WTC11 (cell line): ENCODE results near the gene POU3F3. TPM values are rescaled to one million over a fixed set of nuclear protein-coding genes. Genes with fewer than 3 reads are reported as not detected.

Experiments used
- ATAC-seq: fragments of 200-7000 bp; cut with Tn5 transposase; 2 replicates; pipeline ENCODE4 v1.10.0; 2021; ENCODE audit warnings: mild to moderate bottlenecking, moderate library complexity
- CTCF ChIA-PET: fragments of 300-600 bp; sonication (Branson Sonifier 250); formaldehyde crosslinking; loops from one replicate; lab custom pipeline; 2021; ENCODE audit warnings: antibody characterized with exemption; lab: Charles Lee
- POLR2A ChIA-PET: fragments of 350-600 bp; sonication (Branson Sonifier 250); formaldehyde crosslinking; loops from one replicate; lab custom pipeline; 2021; ENCODE audit warnings: antibody characterized with exemption; lab: Charles Lee
- DNase-seq: peaks from one replicate; pipeline ENCODE4 v3.0.0; 2021; ENCODE audit warnings: low spot score
- H3K27ac Mint-ChIP-seq: 2 replicates; pipeline ENCODE4 v1.8.0; 2021; ENCODE audit warnings: mixed read lengths
- H3K27me3 Mint-ChIP-seq: 2 replicates; pipeline ENCODE4 v1.8.0; 2021; ENCODE audit warnings: low read depth, mild to moderate bottlenecking, moderate library complexity, mixed read lengths
- H3K36me3 Mint-ChIP-seq: 2 replicates; pipeline ENCODE4 v1.8.0; 2021; ENCODE audit warnings: mixed read lengths
- H3K4me1 Mint-ChIP-seq: 2 replicates; pipeline ENCODE4 v1.8.0; 2022; ENCODE audit warnings: mixed read lengths
- H3K4me3 Mint-ChIP-seq: 2 replicates; pipeline ENCODE4 v1.8.0; 2021; ENCODE audit warnings: mild to moderate bottlenecking, moderate library complexity, mixed read lengths
- H3K9me3 Mint-ChIP-seq: 2 replicates; pipeline ENCODE4 v1.8.0; 2021; ENCODE audit warnings: mixed read lengths
- FOXJ3 ChIP-seq: sonication (generic); formaldehyde crosslinking; IDR thresholded peaks from 2 replicates; pipeline ENCODE4 v1.9.0; 2021; ENCODE audit warnings: missing genetic modification reagents, mild to moderate bottlenecking, borderline replicate concordance
- HMGA2 ChIP-seq: fragments of 250-450 bp; sonication (Bioruptor Pico); IDR thresholded peaks from 2 replicates; pipeline ENCODE4 v1.4.0; 2021; ENCODE audit warnings: mild to moderate bottlenecking, moderate library complexity
- IRF2 ChIP-seq: sonication (generic); formaldehyde crosslinking; IDR thresholded peaks from 2 replicates; pipeline ENCODE4 v1.8.0; 2022; ENCODE audit warnings: low read depth, missing genetic modification reagents, borderline replicate concordance
- NFATC4 ChIP-seq: fragments of 250-450 bp; sonication (Bioruptor Pico); IDR thresholded peaks from 2 replicates; pipeline ENCODE4 v1.9.0; 2021; ENCODE audit warnings: mild to moderate bottlenecking
- NFE2L1 ChIP-seq: sonication (generic); formaldehyde crosslinking; IDR thresholded peaks from 2 replicates; pipeline ENCODE4 v1.8.1; 2023; ENCODE audit warnings: missing genetic modification reagents
- NR3C1 ChIP-seq: sonication (generic); formaldehyde crosslinking; conservative IDR thresholded peaks from 2 replicates; pipeline ENCODE4 v1.8.1; 2023; ENCODE audit warnings: low read depth, mild to moderate bottlenecking, missing genetic modification reagents
- SOX15 ChIP-seq: fragments of 250-450 bp; sonication (Bioruptor Pico); IDR thresholded peaks from 2 replicates; pipeline ENCODE4 v1.9.0; 2021; ENCODE audit warnings: mild to moderate bottlenecking
- TEAD4 ChIP-seq: sonication (generic); formaldehyde crosslinking; IDR thresholded peaks from 2 replicates; pipeline ENCODE4 v1.8.0; 2022; ENCODE audit warnings: mild to moderate bottlenecking, missing genetic modification reagents
- ZNF121 ChIP-seq: sonication (generic); formaldehyde crosslinking; IDR thresholded peaks from 2 replicates; pipeline ENCODE4 v1.8.0; 2023; ENCODE audit warnings: missing genetic modification reagents
- ZNF219 ChIP-seq: sonication (generic); formaldehyde crosslinking; IDR thresholded peaks from 2 replicates; pipeline ENCODE4 v1.8.0; 2023; ENCODE audit warnings: missing genetic modification reagents, mild to moderate bottlenecking, borderline replicate concordance
- total RNA-seq: library from RNA; stranded (reverse); gene quantifications from 3 replicates; pipeline ENCODE4 v1.2.3, GENCODE V29; 2021
- TF ChIP-seq, protein P1 (sequence below): sonication (generic); formaldehyde crosslinking; IDR thresholded peaks from 2 replicates; pipeline ENCODE4 v1.8.0; 2023; ENCODE audit warnings: mild to moderate bottlenecking, missing genetic modification reagents
- TF ChIP-seq, protein P2 (sequence below): sonication (generic); formaldehyde crosslinking; IDR thresholded peaks from 2 replicates; pipeline ENCODE4 v1.8.1; 2023; ENCODE audit warnings: mild to moderate bottlenecking, missing genetic modification reagents, borderline replicate concordance
- TF ChIP-seq, protein P3 (sequence below): sonication (generic); formaldehyde crosslinking; IDR thresholded peaks from 2 replicates; pipeline ENCODE4 v1.8.1; 2023; ENCODE audit warnings: mild to moderate bottlenecking, missing genetic modification reagents
- TF ChIP-seq, protein P4 (sequence below): fragments of 250-450 bp; sonication (Bioruptor Pico); IDR thresholded peaks from 2 replicates; pipeline ENCODE4 v1.8.0; 2021; ENCODE audit warnings: mild to moderate bottlenecking
- TF ChIP-seq, protein P5 (sequence below): sonication (generic); formaldehyde crosslinking; IDR thresholded peaks from 2 replicates; pipeline ENCODE4 v1.8.1; 2023; ENCODE audit warnings: mild to moderate bottlenecking, missing genetic modification reagents, moderate library complexity
- TF ChIP-seq, protein P6 (sequence below): sonication (generic); formaldehyde crosslinking; IDR thresholded peaks from 2 replicates; pipeline ENCODE4 v1.8.1; 2022; ENCODE audit warnings: low read depth, missing genetic modification reagents, borderline replicate concordance

POU3F3 gene
- total RNA-seq, 1 experiment from 2014 or later, result not detected

DNA sequence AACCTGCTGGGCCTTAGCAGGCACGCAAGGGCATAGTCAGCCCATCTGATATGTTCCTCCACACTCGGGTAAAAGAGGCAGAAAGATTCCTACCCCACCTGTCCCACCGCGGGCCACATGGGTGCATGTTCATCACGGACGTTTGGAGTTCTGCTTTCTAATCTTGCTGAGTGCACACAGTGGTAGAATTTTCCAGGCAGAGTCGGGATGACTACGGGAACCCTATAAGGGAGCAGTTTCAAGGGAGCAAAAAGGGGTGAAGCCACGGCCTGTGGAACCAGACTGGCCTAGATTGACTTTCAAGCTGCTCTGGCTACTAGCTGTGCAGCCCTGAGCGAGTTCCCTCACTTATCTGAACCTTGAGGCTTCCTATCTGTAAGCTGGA, 36.8 kb downstream of the POU3F3 start (continued):
- TF ChIP-seq TEAD4, result no peak
- no peak for TF ChIP-seq IRF2 (CRISPR knock-in tag)
- no peak for TF ChIP-seq NFE2L1 (CRISPR knock-in tag)

DNA sequence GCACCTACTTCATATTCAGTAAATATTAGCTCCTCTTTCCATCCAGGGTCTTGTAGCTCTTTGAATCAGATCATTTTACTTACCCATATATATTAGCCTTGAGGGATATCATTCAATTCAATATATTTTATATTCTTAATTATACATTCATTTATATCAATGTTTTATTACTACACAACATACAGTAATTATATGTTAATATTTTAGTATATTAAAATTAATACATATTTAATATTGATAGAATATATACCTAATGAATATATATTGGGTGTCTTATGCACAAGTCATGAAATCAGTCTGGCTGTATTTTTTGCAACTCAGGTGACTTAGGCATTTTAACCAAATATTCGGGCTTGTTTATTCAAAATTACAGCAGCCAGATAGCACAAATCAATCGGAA, 37.2 kb downstream of the POU3F3 start:
- Mint-ChIP-seq H3K27ac (no peak overlapping the region), H3K4me1 (peaks cover 23% of the 10 kb centered on the region), H3K36me3 (no peaks in the 10 kb centered on the region), H3K9me3 (peaks cover 12% of the 10 kb centered on the region), H3K4me3 (no peak overlapping the region), H3K27me3 (peaks cover 13% of the 10 kb centered on the region)
- TF ChIP-seq HMGA2 (CRISPR knock-in tag) (peak; percentile 94), FOXJ3 (CRISPR knock-in tag) (no peak)
- ATAC-seq (no peak), DNase-seq (no peak)
- CTCF ChIA-PET, result no interaction called here
- POLR2A ChIA-PET, result no interaction called here

DNA sequence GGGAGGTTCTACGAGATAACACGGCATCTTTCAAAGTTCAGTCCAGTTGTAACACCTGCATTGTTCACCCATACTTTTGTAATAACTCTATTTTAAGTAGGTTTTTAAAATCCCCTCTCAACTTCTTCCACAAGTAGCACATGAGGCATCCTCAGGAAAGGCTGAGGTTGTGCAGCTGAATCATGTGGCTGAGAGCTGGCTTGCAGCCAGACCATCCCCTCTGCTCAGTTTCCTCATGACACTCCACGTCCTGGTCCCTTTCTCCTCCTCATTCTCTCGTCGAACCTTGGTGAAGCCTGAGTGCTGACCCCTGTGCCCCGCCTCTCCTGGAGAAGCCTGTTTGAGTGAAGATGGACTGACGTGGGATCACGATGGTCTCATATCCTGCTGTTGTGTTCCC, 42.5 kb downstream of the POU3F3 start:
- CTCF ChIA-PET, result no interaction called here
- no peaks in the 10 kb centered on the region for H3K36me3 Mint-ChIP-seq

DNA sequence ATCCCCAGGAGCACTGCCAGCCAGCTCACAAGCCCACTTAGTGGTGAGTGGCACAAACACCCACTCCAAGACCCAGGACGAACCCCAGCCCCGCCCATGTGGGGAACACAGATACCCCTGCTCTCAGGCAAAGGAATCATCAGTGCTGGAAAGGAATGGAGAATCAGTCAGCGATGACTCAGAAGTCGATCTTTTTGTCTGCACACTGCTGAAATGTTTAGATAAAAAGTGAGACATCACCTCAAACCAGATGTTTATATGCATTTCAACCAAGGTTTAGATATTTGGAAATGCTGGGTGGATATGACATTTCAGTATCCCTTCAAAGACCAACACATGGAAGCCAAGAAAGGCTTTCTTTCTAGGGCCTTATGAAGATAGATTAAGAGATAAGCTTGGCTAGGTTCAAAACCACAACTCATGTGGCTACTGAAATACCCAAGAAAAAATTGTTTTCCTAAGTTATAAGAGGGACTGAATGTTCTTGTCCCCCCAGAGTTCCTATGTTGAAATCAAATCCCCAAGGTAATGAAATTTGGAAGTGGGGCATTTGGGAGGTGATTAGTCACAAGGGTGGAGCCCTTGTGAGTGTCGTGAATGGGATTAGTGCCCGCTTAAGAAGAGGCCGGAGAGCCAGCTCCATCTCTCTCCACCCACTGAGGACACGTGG, 43.7 kb downstream of the POU3F3 start:
- Mint-ChIP-seq H3K27ac (no peak overlapping the region), H3K36me3 (no peaks in the 10 kb centered on the region), H3K4me3 (no peak overlapping the region), H3K9me3 (no peaks in the 10 kb centered on the region), H3K4me1 (no peaks in the 10 kb centered on the region), H3K27me3 (peaks cover 2% of the 10 kb centered on the region)
- DNase-seq (no peak), ATAC-seq (no peak)
- CTCF ChIA-PET, result no interaction called here
- POLR2A ChIA-PET, result no interaction called here
- no peak for TF ChIP-seq NR3C1 (CRISPR knock-in tag)
- TF ChIP-seq, protein P1, sequence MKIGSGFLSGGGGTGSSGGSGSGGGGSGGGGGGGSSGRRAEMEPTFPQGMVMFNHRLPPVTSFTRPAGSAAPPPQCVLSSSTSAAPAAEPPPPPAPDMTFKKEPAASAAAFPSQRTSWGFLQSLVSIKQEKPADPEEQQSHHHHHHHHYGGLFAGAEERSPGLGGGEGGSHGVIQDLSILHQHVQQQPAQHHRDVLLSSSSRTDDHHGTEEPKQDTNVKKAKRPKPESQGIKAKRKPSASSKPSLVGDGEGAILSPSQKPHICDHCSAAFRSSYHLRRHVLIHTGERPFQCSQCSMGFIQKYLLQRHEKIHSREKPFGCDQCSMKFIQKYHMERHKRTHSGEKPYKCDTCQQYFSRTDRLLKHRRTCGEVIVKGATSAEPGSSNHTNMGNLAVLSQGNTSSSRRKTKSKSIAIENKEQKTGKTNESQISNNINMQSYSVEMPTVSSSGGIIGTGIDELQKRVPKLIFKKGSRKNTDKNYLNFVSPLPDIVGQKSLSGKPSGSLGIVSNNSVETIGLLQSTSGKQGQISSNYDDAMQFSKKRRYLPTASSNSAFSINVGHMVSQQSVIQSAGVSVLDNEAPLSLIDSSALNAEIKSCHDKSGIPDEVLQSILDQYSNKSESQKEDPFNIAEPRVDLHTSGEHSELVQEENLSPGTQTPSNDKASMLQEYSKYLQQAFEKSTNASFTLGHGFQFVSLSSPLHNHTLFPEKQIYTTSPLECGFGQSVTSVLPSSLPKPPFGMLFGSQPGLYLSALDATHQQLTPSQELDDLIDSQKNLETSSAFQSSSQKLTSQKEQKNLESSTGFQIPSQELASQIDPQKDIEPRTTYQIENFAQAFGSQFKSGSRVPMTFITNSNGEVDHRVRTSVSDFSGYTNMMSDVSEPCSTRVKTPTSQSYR (CRISPR knock-in tag), result no peak
- TF ChIP-seq HMGA2 (CRISPR knock-in tag), result no peak
- TF ChIP-seq, protein P2, sequence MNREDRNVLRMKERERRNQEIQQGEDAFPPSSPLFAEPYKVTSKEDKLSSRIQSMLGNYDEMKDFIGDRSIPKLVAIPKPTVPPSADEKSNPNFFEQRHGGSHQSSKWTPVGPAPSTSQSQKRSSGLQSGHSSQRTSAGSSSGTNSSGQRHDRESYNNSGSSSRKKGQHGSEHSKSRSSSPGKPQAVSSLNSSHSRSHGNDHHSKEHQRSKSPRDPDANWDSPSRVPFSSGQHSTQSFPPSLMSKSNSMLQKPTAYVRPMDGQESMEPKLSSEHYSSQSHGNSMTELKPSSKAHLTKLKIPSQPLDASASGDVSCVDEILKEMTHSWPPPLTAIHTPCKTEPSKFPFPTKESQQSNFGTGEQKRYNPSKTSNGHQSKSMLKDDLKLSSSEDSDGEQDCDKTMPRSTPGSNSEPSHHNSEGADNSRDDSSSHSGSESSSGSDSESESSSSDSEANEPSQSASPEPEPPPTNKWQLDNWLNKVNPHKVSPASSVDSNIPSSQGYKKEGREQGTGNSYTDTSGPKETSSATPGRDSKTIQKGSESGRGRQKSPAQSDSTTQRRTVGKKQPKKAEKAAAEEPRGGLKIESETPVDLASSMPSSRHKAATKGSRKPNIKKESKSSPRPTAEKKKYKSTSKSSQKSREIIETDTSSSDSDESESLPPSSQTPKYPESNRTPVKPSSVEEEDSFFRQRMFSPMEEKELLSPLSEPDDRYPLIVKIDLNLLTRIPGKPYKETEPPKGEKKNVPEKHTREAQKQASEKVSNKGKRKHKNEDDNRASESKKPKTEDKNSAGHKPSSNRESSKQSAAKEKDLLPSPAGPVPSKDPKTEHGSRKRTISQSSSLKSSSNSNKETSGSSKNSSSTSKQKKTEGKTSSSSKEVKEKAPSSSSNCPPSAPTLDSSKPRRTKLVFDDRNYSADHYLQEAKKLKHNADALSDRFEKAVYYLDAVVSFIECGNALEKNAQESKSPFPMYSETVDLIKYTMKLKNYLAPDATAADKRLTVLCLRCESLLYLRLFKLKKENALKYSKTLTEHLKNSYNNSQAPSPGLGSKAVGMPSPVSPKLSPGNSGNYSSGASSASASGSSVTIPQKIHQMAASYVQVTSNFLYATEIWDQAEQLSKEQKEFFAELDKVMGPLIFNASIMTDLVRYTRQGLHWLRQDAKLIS (CRISPR knock-in tag), result no peak
- TF ChIP-seq ZNF121 (CRISPR knock-in tag), result no peak

More for the DNA sequence above, 42.5 kb downstream of the POU3F3 start:
- H3K9me3 Mint-ChIP-seq, result no peaks in the 10 kb centered on the region
- DNase-seq (no peak), ATAC-seq (no peak)
- no peak overlapping the region for H3K4me3 Mint-ChIP-seq
- TF ChIP-seq, protein P3, sequence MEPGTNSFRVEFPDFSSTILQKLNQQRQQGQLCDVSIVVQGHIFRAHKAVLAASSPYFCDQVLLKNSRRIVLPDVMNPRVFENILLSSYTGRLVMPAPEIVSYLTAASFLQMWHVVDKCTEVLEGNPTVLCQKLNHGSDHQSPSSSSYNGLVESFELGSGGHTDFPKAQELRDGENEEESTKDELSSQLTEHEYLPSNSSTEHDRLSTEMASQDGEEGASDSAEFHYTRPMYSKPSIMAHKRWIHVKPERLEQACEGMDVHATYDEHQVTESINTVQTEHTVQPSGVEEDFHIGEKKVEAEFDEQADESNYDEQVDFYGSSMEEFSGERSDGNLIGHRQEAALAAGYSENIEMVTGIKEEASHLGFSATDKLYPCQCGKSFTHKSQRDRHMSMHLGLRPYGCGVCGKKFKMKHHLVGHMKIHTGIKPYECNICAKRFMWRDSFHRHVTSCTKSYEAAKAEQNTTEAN (CRISPR knock-in tag), result no peak
- no peak for TF ChIP-seq ZNF219 (CRISPR knock-in tag)
- no peak for TF ChIP-seq SOX15 (CRISPR knock-in tag)
- no peak for TF ChIP-seq NFATC4 (CRISPR knock-in tag)
- TF ChIP-seq, protein P4, sequence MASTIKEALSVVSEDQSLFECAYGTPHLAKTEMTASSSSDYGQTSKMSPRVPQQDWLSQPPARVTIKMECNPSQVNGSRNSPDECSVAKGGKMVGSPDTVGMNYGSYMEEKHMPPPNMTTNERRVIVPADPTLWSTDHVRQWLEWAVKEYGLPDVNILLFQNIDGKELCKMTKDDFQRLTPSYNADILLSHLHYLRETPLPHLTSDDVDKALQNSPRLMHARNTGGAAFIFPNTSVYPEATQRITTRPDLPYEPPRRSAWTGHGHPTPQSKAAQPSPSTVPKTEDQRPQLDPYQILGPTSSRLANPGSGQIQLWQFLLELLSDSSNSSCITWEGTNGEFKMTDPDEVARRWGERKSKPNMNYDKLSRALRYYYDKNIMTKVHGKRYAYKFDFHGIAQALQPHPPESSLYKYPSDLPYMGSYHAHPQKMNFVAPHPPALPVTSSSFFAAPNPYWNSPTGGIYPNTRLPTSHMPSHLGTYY (CRISPR knock-in tag), result no peak
- TF ChIP-seq, protein P5, sequence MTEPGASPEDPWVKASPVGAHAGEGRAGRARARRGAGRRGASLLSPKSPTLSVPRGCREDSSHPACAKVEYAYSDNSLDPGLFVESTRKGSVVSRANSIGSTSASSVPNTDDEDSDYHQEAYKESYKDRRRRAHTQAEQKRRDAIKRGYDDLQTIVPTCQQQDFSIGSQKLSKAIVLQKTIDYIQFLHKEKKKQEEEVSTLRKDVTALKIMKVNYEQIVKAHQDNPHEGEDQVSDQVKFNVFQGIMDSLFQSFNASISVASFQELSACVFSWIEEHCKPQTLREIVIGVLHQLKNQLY, result no peak
- TF ChIP-seq, protein P6, sequence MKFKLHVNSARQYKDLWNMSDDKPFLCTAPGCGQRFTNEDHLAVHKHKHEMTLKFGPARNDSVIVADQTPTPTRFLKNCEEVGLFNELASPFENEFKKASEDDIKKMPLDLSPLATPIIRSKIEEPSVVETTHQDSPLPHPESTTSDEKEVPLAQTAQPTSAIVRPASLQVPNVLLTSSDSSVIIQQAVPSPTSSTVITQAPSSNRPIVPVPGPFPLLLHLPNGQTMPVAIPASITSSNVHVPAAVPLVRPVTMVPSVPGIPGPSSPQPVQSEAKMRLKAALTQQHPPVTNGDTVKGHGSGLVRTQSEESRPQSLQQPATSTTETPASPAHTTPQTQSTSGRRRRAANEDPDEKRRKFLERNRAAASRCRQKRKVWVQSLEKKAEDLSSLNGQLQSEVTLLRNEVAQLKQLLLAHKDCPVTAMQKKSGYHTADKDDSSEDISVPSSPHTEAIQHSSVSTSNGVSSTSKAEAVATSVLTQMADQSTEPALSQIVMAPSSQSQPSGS, result no peak
- H3K27ac Mint-ChIP-seq, result no peak overlapping the region
- POLR2A ChIA-PET, result no interaction called here
- H3K4me1 Mint-ChIP-seq, result no peaks in the 10 kb centered on the region
- peaks cover 2% of the 10 kb centered on the region for H3K27me3 Mint-ChIP-seq
